Measurements from ENCODE around the gene MAN2C1.

DNA sequence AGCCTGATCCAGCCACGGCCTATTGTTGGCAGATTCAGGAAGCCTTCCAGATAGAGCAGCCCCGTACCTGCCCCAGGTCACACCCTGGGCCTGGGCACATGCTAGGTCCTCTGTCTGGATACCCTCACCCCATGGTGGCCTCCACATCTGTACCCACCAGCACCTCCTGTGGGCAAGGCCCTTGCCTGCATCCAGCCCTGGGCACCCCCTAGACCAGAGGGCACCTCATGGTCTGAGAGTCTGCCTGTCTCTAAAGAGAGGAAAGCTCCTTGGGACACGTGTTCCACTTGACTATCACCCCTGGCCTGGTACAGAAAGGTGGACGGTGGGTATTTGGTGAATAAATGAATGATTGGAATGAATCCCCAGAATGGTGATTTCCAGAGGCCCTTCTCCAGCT lies 41.4 kb downstream of the MAN2C1 start:
- TF ChIP-seq, protein P1, sequence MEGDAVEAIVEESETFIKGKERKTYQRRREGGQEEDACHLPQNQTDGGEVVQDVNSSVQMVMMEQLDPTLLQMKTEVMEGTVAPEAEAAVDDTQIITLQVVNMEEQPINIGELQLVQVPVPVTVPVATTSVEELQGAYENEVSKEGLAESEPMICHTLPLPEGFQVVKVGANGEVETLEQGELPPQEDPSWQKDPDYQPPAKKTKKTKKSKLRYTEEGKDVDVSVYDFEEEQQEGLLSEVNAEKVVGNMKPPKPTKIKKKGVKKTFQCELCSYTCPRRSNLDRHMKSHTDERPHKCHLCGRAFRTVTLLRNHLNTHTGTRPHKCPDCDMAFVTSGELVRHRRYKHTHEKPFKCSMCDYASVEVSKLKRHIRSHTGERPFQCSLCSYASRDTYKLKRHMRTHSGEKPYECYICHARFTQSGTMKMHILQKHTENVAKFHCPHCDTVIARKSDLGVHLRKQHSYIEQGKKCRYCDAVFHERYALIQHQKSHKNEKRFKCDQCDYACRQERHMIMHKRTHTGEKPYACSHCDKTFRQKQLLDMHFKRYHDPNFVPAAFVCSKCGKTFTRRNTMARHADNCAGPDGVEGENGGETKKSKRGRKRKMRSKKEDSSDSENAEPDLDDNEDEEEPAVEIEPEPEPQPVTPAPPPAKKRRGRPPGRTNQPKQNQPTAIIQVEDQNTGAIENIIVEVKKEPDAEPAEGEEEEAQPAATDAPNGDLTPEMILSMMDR (IDR thresholded peaks at IDR 0.05; ENCODE audit: insufficient read depth, low read depth, low read length) = no peak
- TF ChIP-seq EZH2 (IDR thresholded peaks at IDR 0.05; ENCODE audit: insufficient read depth, low read length) = no peak
